ENCODE data around the gene OR10X1.

The OR10X1 gene

GRCh38 chr1:158552296-158552695 lies 27.4 kb downstream of the OR10X1 start:
- intact Hi-C loops (cut with micrococcal nuclease): no loop called here
- Mint-ChIP-seq H3K4me3 (no peak overlapping the region), H3K27ac (no peak overlapping the region), H3K27me3 (no peaks in the 10 kb centered on the region), H3K36me3 (ENCODE audit: low read depth) (no peaks in the 10 kb centered on the region), H3K9me3 (peaks cover 6% of the 10 kb centered on the region), H3K4me1 (ENCODE audit: low read depth) (no peaks in the 10 kb centered on the region)

GRCh38 chr1:158547533-158547932 lies 32.2 kb downstream of the OR10X1 start:
- H3K27me3 Mint-ChIP-seq: no peaks in the 10 kb centered on the region
- peaks cover 9% of the 10 kb centered on the region for H3K9me3 Mint-ChIP-seq
- intact Hi-C loops (cut with micrococcal nuclease): no loop called here
- H3K4me1 Mint-ChIP-seq (ENCODE audit: low read depth): no peaks in the 10 kb centered on the region
- H3K36me3 Mint-ChIP-seq (ENCODE audit: low read depth): no peaks in the 10 kb centered on the region
- no peak overlapping the region for H3K27ac Mint-ChIP-seq
- H3K4me3 Mint-ChIP-seq: no peak overlapping the region

- H3K4me1 Mint-ChIP-seq (ENCODE audit: low read depth): no peaks in the 10 kb centered on the region
- H3K36me3 Mint-ChIP-seq (ENCODE audit: low read depth): no peaks in the 10 kb centered on the region
- intact Hi-C loops (cut with micrococcal nuclease): no loop called here
- H3K4me3 Mint-ChIP-seq: no peak overlapping the region
- H3K27ac Mint-ChIP-seq: no peak overlapping the region
- H3K27me3 Mint-ChIP-seq: peaks cover 3% of the 10 kb centered on the region
- H3K9me3 Mint-ChIP-seq: no peaks in the 10 kb centered on the region
Measured at GRCh38 chr1:158537609-158538008, 42.1 kb downstream of the OR10X1 start.

- no peak overlapping the region for H3K4me3 Mint-ChIP-seq
- no peaks in the 10 kb centered on the region for H3K4me1 Mint-ChIP-seq (ENCODE audit: low read depth)
- peaks cover 4% of the 10 kb centered on the region for H3K27me3 Mint-ChIP-seq
- intact Hi-C loops (cut with micrococcal nuclease): no loop called here
- H3K36me3 Mint-ChIP-seq (ENCODE audit: low read depth): no peaks in the 10 kb centered on the region
- H3K27ac Mint-ChIP-seq: no peak overlapping the region
- no peaks in the 10 kb centered on the region for H3K9me3 Mint-ChIP-seq
Measured at GRCh38 chr1:158534496-158534895, 45.2 kb downstream of the OR10X1 start.
